AG09319 (cell line): ENCODE measurements around the gene TRNP1.

Experiments used
- DNase-seq: peaks from one replicate; pipeline ENCODE4 v3.0.0-alpha.2; 2010; ENCODE audit warnings: low read depth; ENCODE audit errors: extremely low read depth
- TF ChIP-seq, protein P1 (sequence below): IDR thresholded peaks from 2 replicates; pipeline ENCODE4 v1.5.1; 2011; ENCODE audit warnings: low read depth, mild to moderate bottlenecking, inconsistent platforms, low read length, moderate library complexity

The TRNP1 gene

DNA sequence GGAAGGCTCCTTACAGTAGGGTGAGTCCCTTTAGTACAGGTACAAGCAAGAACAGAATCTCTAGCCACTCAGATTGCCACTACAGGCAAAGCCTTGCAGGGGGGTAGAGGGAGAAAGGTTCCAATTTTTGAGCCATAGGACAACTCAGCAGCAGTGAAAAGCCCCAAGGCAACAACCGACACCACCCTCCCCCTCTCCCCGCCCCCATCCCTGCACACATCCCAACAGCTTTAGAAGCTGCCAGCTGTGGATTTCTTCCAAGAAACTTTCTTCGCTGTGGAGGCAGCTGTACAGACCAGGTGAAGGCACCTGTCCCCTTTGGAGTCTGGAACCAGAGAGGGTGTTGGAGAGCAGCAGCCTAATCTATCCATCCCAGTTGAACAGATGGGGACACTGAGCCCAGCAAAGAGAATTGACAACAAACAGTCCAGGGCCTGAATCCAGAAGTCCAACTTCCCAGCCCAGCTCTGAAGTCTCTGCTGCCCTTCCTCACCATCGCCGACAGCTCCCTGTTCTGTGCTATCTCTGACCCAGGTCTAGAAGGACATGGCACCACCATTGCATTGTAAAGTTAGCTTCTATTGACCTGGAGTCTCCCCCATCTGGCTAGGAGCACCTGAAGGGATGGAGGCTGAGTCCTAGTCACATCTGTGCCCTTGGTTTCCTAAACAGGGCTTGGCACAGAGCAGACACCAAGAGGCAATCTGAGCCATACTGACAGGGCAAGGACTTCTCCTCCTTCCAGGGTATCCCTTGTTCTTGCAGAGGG lies 16.9 kb downstream of the TRNP1 start:
- TF ChIP-seq, protein P1, sequence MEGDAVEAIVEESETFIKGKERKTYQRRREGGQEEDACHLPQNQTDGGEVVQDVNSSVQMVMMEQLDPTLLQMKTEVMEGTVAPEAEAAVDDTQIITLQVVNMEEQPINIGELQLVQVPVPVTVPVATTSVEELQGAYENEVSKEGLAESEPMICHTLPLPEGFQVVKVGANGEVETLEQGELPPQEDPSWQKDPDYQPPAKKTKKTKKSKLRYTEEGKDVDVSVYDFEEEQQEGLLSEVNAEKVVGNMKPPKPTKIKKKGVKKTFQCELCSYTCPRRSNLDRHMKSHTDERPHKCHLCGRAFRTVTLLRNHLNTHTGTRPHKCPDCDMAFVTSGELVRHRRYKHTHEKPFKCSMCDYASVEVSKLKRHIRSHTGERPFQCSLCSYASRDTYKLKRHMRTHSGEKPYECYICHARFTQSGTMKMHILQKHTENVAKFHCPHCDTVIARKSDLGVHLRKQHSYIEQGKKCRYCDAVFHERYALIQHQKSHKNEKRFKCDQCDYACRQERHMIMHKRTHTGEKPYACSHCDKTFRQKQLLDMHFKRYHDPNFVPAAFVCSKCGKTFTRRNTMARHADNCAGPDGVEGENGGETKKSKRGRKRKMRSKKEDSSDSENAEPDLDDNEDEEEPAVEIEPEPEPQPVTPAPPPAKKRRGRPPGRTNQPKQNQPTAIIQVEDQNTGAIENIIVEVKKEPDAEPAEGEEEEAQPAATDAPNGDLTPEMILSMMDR, result no peak
- no peak for DNase-seq

DNA sequence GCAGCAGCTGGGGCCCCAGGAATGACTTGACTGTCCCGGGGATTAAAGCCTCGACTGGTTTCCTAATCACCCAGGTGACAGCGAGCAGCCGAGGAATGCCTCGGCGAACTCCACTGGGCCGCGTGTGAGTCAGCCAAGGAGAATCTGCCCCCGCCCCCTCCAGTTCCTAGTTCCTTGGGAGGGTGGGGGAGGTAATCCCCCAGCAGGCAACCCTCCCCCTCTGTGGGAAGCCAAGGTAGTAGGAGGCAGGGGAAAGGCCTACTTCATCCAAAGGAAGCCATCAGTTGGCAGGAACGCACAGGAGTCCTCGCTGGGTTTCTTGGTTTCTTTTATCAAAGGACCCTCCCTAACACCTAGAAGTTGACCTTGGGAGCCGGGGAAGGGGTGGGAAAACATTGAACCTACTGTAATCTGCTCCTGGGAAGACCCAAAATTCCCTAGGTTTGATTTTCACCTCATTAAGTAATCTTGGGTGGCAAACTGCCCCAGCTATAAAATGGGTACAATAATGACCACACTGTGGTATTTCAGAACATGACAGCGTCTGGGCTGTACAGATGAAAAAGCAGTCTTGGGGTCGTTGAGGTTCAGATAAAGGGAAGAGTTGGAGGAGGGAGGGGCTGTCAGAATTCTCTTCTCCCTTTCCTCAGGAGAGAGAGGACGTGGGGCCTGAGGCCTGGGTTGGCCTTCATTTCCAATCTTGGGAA lies 17.7 kb downstream of the TRNP1 start:
- DNase-seq, result no peak
- TF ChIP-seq, protein P1, result no peak

DNA sequence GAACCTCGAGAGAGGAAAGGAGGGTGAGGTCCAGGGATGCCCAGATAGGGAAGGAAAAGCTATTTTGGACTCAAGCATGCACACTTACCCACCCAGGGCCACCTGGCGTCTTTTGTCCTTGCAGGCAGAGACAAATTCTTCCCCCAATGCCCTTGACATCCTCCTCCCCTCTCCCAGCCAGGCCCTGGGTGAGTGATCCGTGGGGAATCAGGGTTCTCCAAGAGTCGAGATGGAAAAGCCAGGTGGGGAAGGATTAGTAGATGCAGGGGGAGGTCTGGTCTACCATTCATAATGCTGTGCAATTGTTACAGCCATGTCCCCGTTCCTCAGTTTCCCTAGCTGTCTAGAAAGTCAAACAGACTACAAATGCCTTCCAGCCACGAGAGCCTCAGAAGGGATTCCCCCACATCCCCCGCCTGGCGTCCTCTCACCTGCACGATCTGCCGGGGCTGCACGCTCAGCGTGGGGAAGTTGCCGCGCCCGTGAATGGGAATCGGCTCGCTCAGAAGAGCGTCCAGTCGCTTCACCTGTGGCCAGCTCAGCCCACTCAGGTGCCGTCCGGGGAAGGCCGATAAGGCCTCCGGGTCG lies 18.6 kb downstream of the TRNP1 start:
- DNase-seq, result no peak
- TF ChIP-seq, protein P1, result no peak

DNA sequence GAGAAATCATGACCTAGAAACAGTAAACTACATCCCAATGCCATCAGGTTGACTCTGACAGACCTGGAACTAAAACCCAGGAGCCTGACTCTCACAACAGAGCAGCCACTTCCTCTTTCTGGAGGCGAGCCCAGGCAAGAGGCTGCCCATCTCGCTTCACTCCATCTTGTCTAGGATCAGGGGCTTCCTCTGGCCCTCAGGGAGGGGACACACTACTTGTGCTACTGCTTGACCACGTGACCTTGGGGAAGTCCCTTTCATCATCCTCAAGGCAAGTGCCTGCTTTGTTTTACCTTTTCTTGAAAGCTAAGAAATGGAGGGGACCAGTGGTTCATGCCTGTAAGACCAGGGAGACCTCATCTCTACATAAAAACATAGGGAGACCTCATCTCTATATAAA lies 21.8 kb downstream of the TRNP1 start:
- TF ChIP-seq, protein P1, result no peak
- DNase-seq, result no peak

DNA sequence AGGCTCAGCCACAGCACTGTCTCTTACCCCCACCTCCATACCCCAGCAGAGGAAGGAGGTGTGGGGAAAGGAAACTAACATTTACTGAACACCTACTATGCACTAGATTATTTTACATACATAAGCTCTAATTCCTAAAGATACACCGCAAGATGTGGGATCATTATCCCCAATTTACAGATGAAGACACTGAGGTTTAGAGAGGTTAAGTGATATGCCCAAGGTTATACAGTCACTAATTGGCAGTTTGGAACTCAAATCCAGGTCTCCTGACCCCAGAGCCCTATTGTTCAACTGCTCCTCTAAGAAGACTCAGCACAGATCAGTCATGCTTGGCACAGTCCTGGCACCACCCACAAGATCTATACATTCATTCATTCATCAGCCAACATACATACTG lies 22.9 kb downstream of the TRNP1 start:
- TF ChIP-seq, protein P1, result no peak
- DNase-seq, result no peak

DNA sequence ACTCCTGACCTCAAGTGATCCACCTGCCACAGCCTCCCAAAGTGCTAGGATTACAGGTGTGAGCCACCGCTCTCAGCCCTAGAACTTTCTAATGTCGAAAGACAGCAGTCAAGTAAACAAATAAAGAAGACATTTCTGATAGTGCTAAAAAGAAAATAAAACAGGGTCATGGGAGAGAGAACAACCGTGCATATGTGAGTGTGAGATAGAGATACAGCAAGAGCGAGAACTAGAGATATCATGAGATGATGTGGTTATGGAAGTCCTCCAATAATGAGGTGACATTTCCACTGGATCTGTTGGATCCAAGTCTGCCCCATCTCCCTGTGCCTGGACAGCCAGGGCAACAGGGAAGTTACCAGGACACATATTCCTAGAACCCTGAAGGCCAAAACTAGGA lies 23.7 kb downstream of the TRNP1 start:
- no peak for DNase-seq
- TF ChIP-seq, protein P1, result no peak

DNA sequence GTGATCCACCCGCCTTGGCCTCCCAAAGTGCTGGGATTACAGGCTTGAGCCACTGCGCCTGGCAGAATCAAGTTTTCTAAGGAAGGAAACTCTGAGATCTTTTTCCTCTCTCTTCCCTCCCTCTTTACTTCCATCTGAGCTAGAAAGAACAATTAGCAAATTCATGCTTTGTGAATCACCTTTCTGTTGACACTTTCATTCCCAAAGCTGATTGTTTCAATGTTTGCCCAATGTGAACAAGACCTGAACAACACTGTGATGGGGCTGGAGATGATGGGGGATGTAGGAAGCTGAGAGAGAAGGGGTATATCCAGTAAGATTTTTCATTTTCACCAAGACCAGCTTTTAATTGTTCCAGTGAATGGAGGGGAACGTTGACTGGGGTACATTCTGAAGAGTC lies 24.8 kb downstream of the TRNP1 start:
- TF ChIP-seq, protein P1, result no peak
- DNase-seq, result no peak
